Keratinocyte (primary cell): ENCODE data around the gene SYNE4. TPM values are rescaled to one million over a fixed set of nuclear protein-coding genes. Genes with fewer than 3 reads are reported as not detected.

Source experiments
- DNase-seq: peaks from one replicate; pipeline ENCODE4 v3.0.0-alpha.2; 2011; ENCODE audit warnings: low read depth, missing footprints, low spot score
- FAIRE-seq: peaks from 2 replicates; lab custom pipeline; 2011; peaks lifted over from hg19 to GRCh38; lab: Jason Lieb, UNC
- H2AFZ ChIP-seq: 2 replicates; pipeline ENCODE4 v1.6.0; 2012; ENCODE audit warnings: low read length, control low read depth, inconsistent platforms; ENCODE audit not compliant: control insufficient read depth
- H3K27ac ChIP-seq: 2 replicates; pipeline ENCODE4 v1.5.1; 2011; ENCODE audit warnings: low read length; ENCODE audit not compliant: control insufficient read depth, insufficient read depth
- H3K27me3 ChIP-seq: 3 replicates; pipeline ENCODE4 v1.6.0; 2011; ENCODE audit warnings: low read length; ENCODE audit not compliant: control insufficient read depth, insufficient read depth; ENCODE audit errors: extremely low read depth
- H3K36me3 ChIP-seq, 2 experiments: 2 replicates in 1 of 2; 3 replicates in 1 of 2; pipeline ENCODE4 v1.5.1; 2011; ENCODE audit warnings: low read length in 2 of 2, mild to moderate bottlenecking in 1 of 2; ENCODE audit not compliant: control insufficient read depth in 2 of 2, insufficient read depth in 2 of 2; ENCODE audit errors: extremely low read depth in 1 of 2
- H3K4me1 ChIP-seq: 3 replicates; pipeline ENCODE4 v1.5.1; 2011; ENCODE audit warnings: low read length; ENCODE audit not compliant: control insufficient read depth, insufficient read depth; ENCODE audit errors: extremely low read depth
- H3K4me2 ChIP-seq: 3 replicates; pipeline ENCODE4 v1.6.0; 2011; ENCODE audit warnings: low read depth, low read length; ENCODE audit not compliant: control insufficient read depth, insufficient read depth; ENCODE audit errors: extremely low read depth
- H3K4me3 ChIP-seq, 3 experiments: fragments of 200-600 bp in 1 of 3; sonication (generic) in 1 of 3; 2 replicates in 2 of 3; 3 replicates in 1 of 3; pipeline ENCODE4 v1.5.1; 2011 to 2016; ENCODE audit warnings: low read length in 3 of 3, mild to moderate bottlenecking in 3 of 3, control low read depth in 2 of 3, inconsistent platforms in 1 of 3, low read depth in 1 of 3, mixed read lengths in 1 of 3, mixed run types in 1 of 3, moderate library complexity in 1 of 3; ENCODE audit not compliant: control insufficient read depth in 2 of 3, insufficient read depth in 2 of 3; ENCODE audit errors: extremely low read depth in 1 of 3
- H3K79me2 ChIP-seq: 2 replicates; pipeline ENCODE4 v1.6.0; 2012; ENCODE audit warnings: low read length; ENCODE audit not compliant: control insufficient read depth, insufficient read depth
- H3K9ac ChIP-seq: 3 replicates; pipeline ENCODE4 v1.6.0; 2011; ENCODE audit warnings: low read length; ENCODE audit not compliant: control insufficient read depth, insufficient read depth; ENCODE audit errors: extremely low read depth
- H3K9me1 ChIP-seq: 3 replicates; pipeline ENCODE4 v1.6.0; 2011; ENCODE audit warnings: low read length; ENCODE audit not compliant: control insufficient read depth, insufficient read depth; ENCODE audit errors: extremely low read depth
- H3K9me3 ChIP-seq: 2 replicates; pipeline ENCODE4 v1.5.1; 2012; ENCODE audit warnings: low read depth, low read length; ENCODE audit not compliant: control insufficient read depth
- H4K20me1 ChIP-seq: 3 replicates; pipeline ENCODE4 v1.6.0; 2011; ENCODE audit warnings: low read length; ENCODE audit not compliant: control insufficient read depth, insufficient read depth; ENCODE audit errors: extremely low read depth
- CTCF ChIP-seq, 3 experiments: IDR thresholded peaks in 1 of 3; conservative IDR thresholded peaks in 1 of 3; optimal IDR thresholded peaks in 1 of 3; 2 replicates in 2 of 3; 3 replicates in 1 of 3; pipeline versions ENCODE3 to v1.5.1; 2011; ENCODE audit warnings: low read length in 3 of 3, mild to moderate bottlenecking in 3 of 3, moderate library complexity in 2 of 3, control low read depth in 1 of 3, inconsistent platforms in 1 of 3; ENCODE audit not compliant: insufficient read depth in 2 of 3; ENCODE audit errors: extremely low read depth in 1 of 3
- EZH2 ChIP-seq: IDR thresholded peaks from one replicate; pipeline ENCODE4 v1.6.1; 2012; ENCODE audit warnings: inconsistent platforms, mild to moderate bottlenecking, low read length, moderate library complexity
- dilution Hi-C: fragments of 300-500 bp; cut with MboI; formaldehyde crosslinking; loops from one replicate; pipeline ENCODE4 v1.7.0; 2020; ENCODE audit warnings: low sequenced_read_pairs; ENCODE audit not compliant: extremely low pct_ligation_motif_present
- polyA plus RNA-seq, 5 experiments: library from polyadenylated mRNA; depleted of rRNA in 3 of 5; stranded (reverse) in 3 of 5; stranded (forward) in 1 of 5; unstranded in 1 of 5; fragments of >200 nt; gene quantifications; 1 replicate in 1 of 5; 2 replicates in 3 of 5; 3 replicates in 1 of 5; pipeline versions ENCODE4 v1.2.1 to v1.2.3, GENCODE V29; 2011 to 2012; ENCODE audit warnings: missing spikeins in 2 of 5, low read depth in 1 of 5, low replicate concordance in 1 of 5

The SYNE4 gene
- polyA plus RNA-seq, 1 donor (not counting 4 experiments of a cell fraction or from before 2014, with no cell fraction given), result 0.28 TPM

GRCh38 chr19:35966771-35967170 is 41.8 kb downstream of the SYNE4 start:
- Histone ChIP-seq H3K36me3 (no peaks in the 10 kb centered on the region), H3K9ac (no peak overlapping the region), H3K9me1 (no peaks in the 10 kb centered on the region), H3K4me2 (no peak overlapping the region), H3K79me2 (no peaks in the 10 kb centered on the region), H3K4me3 (no peak overlapping the region), H4K20me1 (no peaks in the 10 kb centered on the region), H3K9me3 (no peaks in the 10 kb centered on the region), H3K27me3 (no peaks in the 10 kb centered on the region), H3K4me1 (no peaks in the 10 kb centered on the region), H3K27ac (no peak overlapping the region), H2AFZ (no peak overlapping the region)
- TF ChIP-seq CTCF (optimal IDR thresholded peaks at IDR 0.05 in 1 of 3, IDR thresholded peaks at IDR 0.05 in 1 of 3, conservative IDR thresholded peaks at IDR 0.05 in 1 of 3; ENCODE audit: extremely low read depth in 1 of 3, insufficient read depth in 2 of 3, low read length in 3 of 3), result no peak
- no peak for TF ChIP-seq EZH2
- dilution Hi-C loops, result no loop called here
- FAIRE-seq (no peak), DNase-seq (no peak)

- FAIRE-seq, result no peak
- no peaks in the 10 kb centered on the region for H3K79me2 ChIP-seq
Measured at GRCh38 chr19:35963514-35963913, 45.1 kb downstream of the SYNE4 start.

More at GRCh38 chr19:35963514-35963913, 45.1 kb downstream of the SYNE4 start:
- Histone ChIP-seq H3K4me3 (no peak overlapping the region), H3K4me1 (no peaks in the 10 kb centered on the region), H3K9me3 (no peaks in the 10 kb centered on the region), H3K9me1 (no peaks in the 10 kb centered on the region), H2AFZ (no peak overlapping the region), H3K9ac (no peak overlapping the region), H3K27ac (no peak overlapping the region), H3K36me3 (no peaks in the 10 kb centered on the region), H3K4me2 (no peak overlapping the region), H4K20me1 (peaks cover 4% of the 10 kb centered on the region), H3K27me3 (peaks cover 23% of the 10 kb centered on the region)
- dilution Hi-C loops, result no loop called here
- DNase-seq, result no peak
- TF ChIP-seq EZH2, result no peak
- no peak for TF ChIP-seq CTCF (optimal IDR thresholded peaks at IDR 0.05 in 1 of 3, IDR thresholded peaks at IDR 0.05 in 1 of 3, conservative IDR thresholded peaks at IDR 0.05 in 1 of 3; ENCODE audit: extremely low read depth in 1 of 3, insufficient read depth in 2 of 3, low read length in 3 of 3)
